Chondrocyte (in vitro differentiated cells): ENCODE data around the gene DOK3. TPM values are rescaled to one million over a fixed set of nuclear protein-coding genes. Genes with fewer than 3 reads are reported as not detected.

Experiments used
- DNase-seq: peaks from one replicate; pipeline ENCODE4 v3.0.0; 2021; ENCODE audit warnings: mixed read lengths, low spot score
- H3K27ac Mint-ChIP-seq: one replicate; pipeline ENCODE4 v1.8.0; 2021; ENCODE audit warnings: mild to moderate bottlenecking, moderate library complexity, mixed read lengths; ENCODE audit not compliant: unreplicated experiment
- H3K27me3 Mint-ChIP-seq: 2 replicates; pipeline ENCODE4 v1.8.0; 2021; ENCODE audit warnings: low read depth, mixed read lengths
- H3K36me3 Mint-ChIP-seq: 2 replicates; pipeline ENCODE4 v1.8.0; 2021; ENCODE audit warnings: low read depth, mixed read lengths
- H3K4me1 Mint-ChIP-seq: 2 replicates; pipeline ENCODE4 v1.8.0; 2021; ENCODE audit warnings: low read depth, mild to moderate bottlenecking, mixed read lengths
- H3K4me3 Mint-ChIP-seq: one replicate; pipeline ENCODE4 v1.8.0; 2021; ENCODE audit warnings: mild to moderate bottlenecking, moderate library complexity, mixed read lengths; ENCODE audit not compliant: unreplicated experiment
- H3K9me3 Mint-ChIP-seq: 2 replicates; pipeline ENCODE4 v1.8.0; 2021; ENCODE audit warnings: low read depth, mixed read lengths
- CTCF ChIP-seq: fragments of 200-600 bp; sonication (generic); IDR thresholded peaks from 2 replicates; pipeline ENCODE4 v1.5.0; 2021; ENCODE audit warnings: antibody characterized with exemption, mild to moderate bottlenecking, moderate library complexity
- total RNA-seq: library from RNA; stranded (reverse); gene quantifications from 3 replicates; pipeline ENCODE4 v1.2.1, GENCODE V29; 2021

DOK3 gene
- total RNA-seq, 1 donor from 2014 or later: 7.5 TPM

GRCh38 chr5:177510567-177511053 is 984 bp upstream of the DOK3 start:
- no peaks in the 10 kb centered on the region for H3K9me3 Mint-ChIP-seq
- peaks cover 9% of the 10 kb centered on the region for H3K4me1 Mint-ChIP-seq
- no peak overlapping the region for H3K4me3 Mint-ChIP-seq
- no peak for DNase-seq
- H3K36me3 Mint-ChIP-seq: peaks cover 26% of the 10 kb centered on the region
- no peak overlapping the region for H3K27ac Mint-ChIP-seq
- H3K27me3 Mint-ChIP-seq: no peaks in the 10 kb centered on the region
- no peak for TF ChIP-seq CTCF

- H3K27ac Mint-ChIP-seq: no peak overlapping the region
- DNase-seq: no peak
- no peaks in the 10 kb centered on the region for H3K27me3 Mint-ChIP-seq
These were observed 453 bp upstream of the DOK3 start for GRCh38 chr5:177509991-177510566.

GRCh38 chr5:177508837-177509236 is 789 bp downstream of the DOK3 start:
- peaks cover 19% of the 10 kb centered on the region for H3K36me3 Mint-ChIP-seq
- no peak overlapping the region for H3K4me3 Mint-ChIP-seq
- H3K9me3 Mint-ChIP-seq: no peaks in the 10 kb centered on the region
- H3K4me1 Mint-ChIP-seq: peaks cover 2% of the 10 kb centered on the region
- no peak overlapping the region for H3K27ac Mint-ChIP-seq
- no peak for TF ChIP-seq CTCF
- H3K27me3 Mint-ChIP-seq: no peaks in the 10 kb centered on the region
- DNase-seq: no peak

More at GRCh38 chr5:177509991-177510566, 453 bp upstream of the DOK3 start:
- Mint-ChIP-seq H3K4me3 (no peak overlapping the region), H3K4me1 (peaks cover 4% of the 10 kb centered on the region), H3K36me3 (peaks cover 23% of the 10 kb centered on the region), H3K9me3 (no peaks in the 10 kb centered on the region)
- no peak for TF ChIP-seq CTCF

DNA sequence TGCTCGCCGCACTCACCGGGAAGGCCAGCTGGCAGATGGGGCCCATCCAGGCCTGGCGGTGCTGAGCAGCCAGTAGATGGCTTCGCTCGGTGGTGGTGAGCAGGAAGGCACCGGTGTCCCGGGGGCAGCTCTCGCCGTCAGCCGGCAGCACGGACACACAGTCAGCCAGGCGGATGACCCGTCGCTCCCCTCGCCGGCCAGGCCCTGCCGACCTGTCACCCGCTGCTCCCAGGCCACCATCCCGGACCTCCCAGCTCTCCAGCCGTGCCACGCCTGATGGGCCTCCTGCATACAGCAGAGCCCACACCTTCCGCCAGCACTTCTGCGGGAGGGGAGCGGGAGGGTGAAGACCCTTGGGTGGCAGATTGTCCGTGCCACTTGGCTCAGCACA is 1.4 kb downstream of the DOK3 start:
- no peak for TF ChIP-seq CTCF
- Mint-ChIP-seq H3K4me3 (no peak overlapping the region), H3K27me3 (no peaks in the 10 kb centered on the region), H3K4me1 (no peaks in the 10 kb centered on the region), H3K9me3 (no peaks in the 10 kb centered on the region), H3K36me3 (peaks cover 17% of the 10 kb centered on the region), H3K27ac (no peak overlapping the region)
- DNase-seq: no peak

DNA sequence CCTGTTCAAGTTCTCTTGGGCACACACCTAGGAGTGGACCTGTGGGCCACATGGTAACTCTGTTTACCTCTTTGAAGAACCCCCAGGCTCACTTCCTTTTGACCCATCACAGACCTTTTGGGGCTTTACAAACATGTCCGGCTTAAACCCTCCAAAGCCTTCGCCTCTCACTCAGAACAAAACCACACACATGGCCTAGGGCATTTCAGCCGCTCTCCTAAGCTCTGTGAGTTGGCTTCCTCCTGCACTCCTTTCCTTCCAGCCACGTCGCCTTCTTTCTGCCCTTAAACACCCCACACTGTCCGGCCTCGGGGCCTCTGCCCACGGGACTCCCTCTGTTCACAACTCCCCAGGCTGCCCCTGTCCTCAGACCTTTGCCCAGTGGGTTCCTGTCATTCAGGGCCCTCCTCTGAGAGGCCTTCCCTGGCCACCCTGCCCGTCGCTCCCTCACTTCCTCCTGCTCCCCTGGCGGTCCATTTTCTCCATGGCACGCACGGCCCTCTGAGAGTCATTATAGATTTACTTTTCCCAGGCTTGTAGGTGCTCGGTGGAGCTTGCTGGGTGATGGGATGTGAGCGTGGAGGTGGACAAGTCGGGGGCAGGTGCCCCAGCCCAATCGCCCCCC is 1.9 kb downstream of the DOK3 start:
- TF ChIP-seq CTCF: peak; percentile 1
- Mint-ChIP-seq H3K27me3 (no peaks in the 10 kb centered on the region), H3K4me1 (no peaks in the 10 kb centered on the region), H3K27ac (no peak overlapping the region), H3K9me3 (no peaks in the 10 kb centered on the region), H3K4me3 (no peak overlapping the region), H3K36me3 (peaks cover 16% of the 10 kb centered on the region)
- DNase-seq: no peak
